GM12878 (cell line): Measurements from ENCODE around the gene SYCP2. TPM values are rescaled to one million over a fixed set of nuclear protein-coding genes. Genes with fewer than 3 reads are reported as not detected.

Source experiments
- BHLHE40 ChIP-seq, 2 experiments: fragments of 450-650 bp in 1 of 2; IDR thresholded peaks; 2 replicates each; pipeline ENCODE4 v1.6.1; 2011 to 2017; ENCODE audit warnings: low read depth in 2 of 2, borderline replicate concordance in 1 of 2, improper control_type of control experiment in 1 of 2, low read length in 1 of 2, mild to moderate bottlenecking in 1 of 2
- RCOR1 ChIP-seq: conservative IDR thresholded peaks from 2 replicates; pipeline ENCODE4 v1.6.1; 2012; ENCODE audit warnings: low read depth, low read length, improper control_type of control experiment
- TCF3 ChIP-seq: IDR thresholded peaks from 2 replicates; pipeline ENCODE4 v1.6.1; 2012; ENCODE audit warnings: low read depth, mild to moderate bottlenecking, low read length, borderline replicate concordance; ENCODE audit not compliant: insufficient read depth
- TCF7 ChIP-seq: IDR thresholded peaks from 2 replicates; pipeline ENCODE4 v1.6.1; 2014; ENCODE audit warnings: antibody characterized with exemption, borderline replicate concordance
- polyA plus RNA-seq, 11 experiments: library from polyadenylated mRNA; depleted of rRNA in 4 of 11; unstranded in 6 of 11; stranded (reverse) in 5 of 11; fragments of >200 nt; fragmentation: Nextera tagmentation in 4 of 11; fragmentation: Illumina TruSeq in 1 of 11; extraction: Ambion mirVana in 4 of 11; extraction: Trizol in 1 of 11; gene quantifications; 1 replicate in 1 of 11; 2 replicates in 10 of 11; pipeline versions ENCODE4 v1.2.1 to v1.2.3, GENCODE V29; 2011 to 2016; ENCODE audit warnings: inconsistent platforms in 2 of 11, missing spikeins in 2 of 11, low read depth in 1 of 11
- total RNA-seq, 4 experiments: library from RNA; depleted of rRNA in 3 of 4; stranded (reverse); fragments of >200 nt in 3 of 4; fragmentation: Illumina TruSeq in 1 of 4; extraction: Trizol in 1 of 4; gene quantifications; 2 replicates each; pipeline versions ENCODE4 v1.2.1 to v1.2.3, GENCODE V29; 2013 to 2021
- TF ChIP-seq, protein P1 (sequence below): IDR thresholded peaks from 2 replicates; pipeline ENCODE4 v1.6.1; 2012; ENCODE audit warnings: improper control_type of control experiment, low read depth, low read length; ENCODE audit not compliant: insufficient replicate concordance

The SYCP2 gene
- total and polyA plus RNA-seq, 10 of the 15 experiments (the other 5 are each of a cell fraction or from before 2014, with no cell fraction given): 0.01 to 0.18 (median 0.09) TPM; not detected in 2

DNA sequence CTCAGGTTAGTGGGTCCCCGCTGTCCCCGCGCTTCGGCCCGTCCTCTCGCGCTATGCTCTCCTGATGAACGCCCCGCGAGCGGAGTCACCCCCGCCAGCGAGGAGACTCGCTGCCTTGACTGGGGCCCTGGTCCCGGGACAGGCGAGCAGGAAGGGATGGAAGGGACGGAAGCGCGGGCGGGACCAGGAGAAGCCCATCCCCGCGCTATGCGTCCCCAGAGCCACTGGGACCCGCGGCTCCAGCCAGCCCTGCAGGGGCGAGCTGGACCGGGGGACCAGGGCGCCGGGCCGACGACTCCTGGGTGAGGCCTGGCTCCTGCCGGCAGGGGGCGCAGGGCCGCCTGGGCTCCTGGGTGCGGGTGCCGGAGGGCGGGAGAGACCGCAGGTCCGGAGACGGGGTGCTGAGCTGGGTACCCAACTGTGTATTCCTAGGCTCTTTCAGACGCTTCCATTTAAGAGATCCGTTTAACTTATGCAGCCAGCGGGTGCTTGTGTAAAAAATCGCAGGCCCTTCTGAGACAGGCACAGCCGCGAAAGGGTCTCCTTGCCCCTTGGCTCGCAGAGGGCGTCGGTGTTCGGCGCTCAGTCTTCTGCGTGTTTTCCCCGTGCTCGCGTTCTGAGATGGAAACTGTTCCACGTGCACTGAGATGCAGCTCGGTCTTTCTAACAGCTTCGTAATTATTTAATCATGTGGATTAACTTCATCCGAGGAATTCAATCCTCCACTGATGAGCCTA is 580 bp upstream of the SYCP2 start (continued):
- TF ChIP-seq, protein P1, sequence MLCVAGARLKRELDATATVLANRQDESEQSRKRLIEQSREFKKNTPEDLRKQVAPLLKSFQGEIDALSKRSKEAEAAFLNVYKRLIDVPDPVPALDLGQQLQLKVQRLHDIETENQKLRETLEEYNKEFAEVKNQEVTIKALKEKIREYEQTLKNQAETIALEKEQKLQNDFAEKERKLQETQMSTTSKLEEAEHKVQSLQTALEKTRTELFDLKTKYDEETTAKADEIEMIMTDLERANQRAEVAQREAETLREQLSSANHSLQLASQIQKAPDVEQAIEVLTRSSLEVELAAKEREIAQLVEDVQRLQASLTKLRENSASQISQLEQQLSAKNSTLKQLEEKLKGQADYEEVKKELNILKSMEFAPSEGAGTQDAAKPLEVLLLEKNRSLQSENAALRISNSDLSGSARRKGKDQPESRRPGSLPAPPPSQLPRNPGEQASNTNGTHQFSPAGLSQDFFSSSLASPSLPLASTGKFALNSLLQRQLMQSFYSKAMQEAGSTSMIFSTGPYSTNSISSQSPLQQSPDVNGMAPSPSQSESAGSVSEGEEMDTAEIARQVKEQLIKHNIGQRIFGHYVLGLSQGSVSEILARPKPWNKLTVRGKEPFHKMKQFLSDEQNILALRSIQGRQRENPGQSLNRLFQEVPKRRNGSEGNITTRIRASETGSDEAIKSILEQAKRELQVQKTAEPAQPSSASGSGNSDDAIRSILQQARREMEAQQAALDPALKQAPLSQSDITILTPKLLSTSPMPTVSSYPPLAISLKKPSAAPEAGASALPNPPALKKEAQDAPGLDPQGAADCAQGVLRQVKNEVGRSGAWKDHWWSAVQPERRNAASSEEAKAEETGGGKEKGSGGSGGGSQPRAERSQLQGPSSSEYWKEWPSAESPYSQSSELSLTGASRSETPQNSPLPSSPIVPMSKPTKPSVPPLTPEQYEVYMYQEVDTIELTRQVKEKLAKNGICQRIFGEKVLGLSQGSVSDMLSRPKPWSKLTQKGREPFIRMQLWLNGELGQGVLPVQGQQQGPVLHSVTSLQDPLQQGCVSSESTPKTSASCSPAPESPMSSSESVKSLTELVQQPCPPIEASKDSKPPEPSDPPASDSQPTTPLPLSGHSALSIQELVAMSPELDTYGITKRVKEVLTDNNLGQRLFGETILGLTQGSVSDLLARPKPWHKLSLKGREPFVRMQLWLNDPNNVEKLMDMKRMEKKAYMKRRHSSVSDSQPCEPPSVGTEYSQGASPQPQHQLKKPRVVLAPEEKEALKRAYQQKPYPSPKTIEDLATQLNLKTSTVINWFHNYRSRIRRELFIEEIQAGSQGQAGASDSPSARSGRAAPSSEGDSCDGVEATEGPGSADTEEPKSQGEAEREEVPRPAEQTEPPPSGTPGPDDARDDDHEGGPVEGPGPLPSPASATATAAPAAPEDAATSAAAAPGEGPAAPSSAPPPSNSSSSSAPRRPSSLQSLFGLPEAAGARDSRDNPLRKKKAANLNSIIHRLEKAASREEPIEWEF: no peak
- TF ChIP-seq RCOR1 (no peak), TCF7 (no peak), TCF3 (no peak), BHLHE40 (IDR thresholded peaks at IDR 0.05; ENCODE audit: borderline replicate concordance in 1 of 2, low read depth in 2 of 2, low read length in 1 of 2) (no peak; a peak in 1 of 4 replicates)
